GM10266 (cell line): ENCODE results near the gene GPN1.
"Not testable (repeated sequence)": the region's sequence is repeated elsewhere in the genome, so short reads cannot be mapped to it uniquely, and the experiment has no call there.

Source experiments
- DNase-seq: peaks from one replicate; pipeline ENCODE4 v3.0.0; 2012; ENCODE audit errors: extremely low spot score
- CTCF ChIP-seq: IDR thresholded peaks from 2 replicates; pipeline ENCODE4 v1.5.1; 2012; ENCODE audit warnings: mild to moderate bottlenecking, low read depth; ENCODE audit not compliant: control insufficient read depth, insufficient read depth; ENCODE audit errors: missing control alignments

The GPN1 gene

DNA sequence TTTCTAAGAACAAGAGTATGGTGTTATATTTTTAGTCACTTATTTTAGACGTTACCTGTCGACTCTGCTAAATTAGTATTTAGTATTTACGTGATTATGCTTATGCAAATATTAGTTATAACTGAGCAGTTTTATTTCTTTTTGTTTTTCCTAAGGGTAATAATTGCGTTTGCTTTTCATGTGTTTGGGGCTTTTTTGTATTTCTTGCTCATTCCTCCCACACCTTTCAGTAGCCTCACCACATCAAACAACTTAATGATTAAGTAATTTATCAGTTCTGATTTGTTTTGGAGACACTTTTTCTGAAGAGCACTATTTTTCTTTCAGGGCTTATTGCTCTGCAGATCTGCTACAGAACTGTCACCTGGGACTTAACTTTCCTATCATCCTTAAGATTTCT lies 42.4 kb downstream of the GPN1 start:
- no peak for TF ChIP-seq CTCF
- DNase-seq, result no peak

DNA sequence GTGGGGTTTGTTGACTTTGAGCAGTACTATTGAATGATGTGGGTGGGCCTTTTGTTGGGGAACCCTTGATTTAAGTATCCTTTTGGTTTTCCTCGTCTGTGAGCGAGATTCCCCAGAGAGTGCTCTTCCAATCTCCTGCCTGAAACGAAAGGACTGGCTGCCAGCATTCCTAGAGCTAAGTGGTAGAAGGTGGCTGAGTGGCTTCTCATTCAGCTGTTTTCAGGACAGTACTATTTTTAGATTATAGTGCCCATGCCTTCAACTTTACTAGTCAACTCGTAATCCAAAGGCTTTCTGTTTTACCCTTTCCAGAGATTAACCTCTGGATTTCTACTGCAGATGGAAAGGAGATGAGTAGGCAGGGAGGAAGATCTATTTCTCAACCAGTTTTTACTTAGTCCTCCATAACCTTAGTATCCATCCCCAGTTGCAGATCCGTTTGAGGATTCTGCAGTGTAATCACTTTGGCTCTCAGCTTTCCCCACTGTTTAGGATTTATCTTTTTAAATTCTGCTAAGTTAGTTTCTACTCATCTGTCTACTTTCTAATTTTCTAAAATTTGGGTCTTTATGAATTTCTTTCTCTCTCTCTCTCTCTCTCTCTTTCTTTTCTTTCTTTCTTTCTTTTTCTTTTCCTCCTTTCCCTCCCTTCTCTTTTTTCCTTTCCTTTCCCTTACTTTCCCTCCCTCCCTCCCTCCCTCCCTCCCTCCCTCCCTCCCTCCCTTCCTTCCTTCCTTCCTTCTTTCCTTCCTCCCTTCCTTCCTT lies 44.1 kb downstream of the GPN1 start:
- TF ChIP-seq CTCF, result no peak
- DNase-seq, result no peak

DNA sequence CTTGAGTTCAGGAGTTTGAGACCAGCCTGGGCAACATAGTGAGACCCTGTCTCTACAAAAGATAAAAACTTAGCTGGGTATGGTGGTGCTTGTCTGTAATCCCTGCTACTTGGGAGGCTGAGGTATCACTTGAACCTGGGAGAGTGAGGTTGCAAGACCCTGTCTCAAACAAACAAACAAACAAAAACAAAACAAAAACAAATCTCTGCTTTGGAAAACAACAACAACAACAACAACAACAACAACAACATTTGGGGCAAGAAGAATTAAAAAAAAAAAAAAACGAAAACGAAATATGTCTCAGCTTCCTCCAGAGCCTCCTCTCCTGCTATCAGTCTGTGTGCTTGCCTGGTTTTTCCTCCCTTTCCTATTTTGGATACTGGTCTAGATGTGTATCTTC lies 51.7 kb downstream of the GPN1 start:
- no peak for TF ChIP-seq CTCF
- DNase-seq, result no peak

GRCh38 chr2:27681841-27682240 lies 53.0 kb downstream of the GPN1 start:
- TF ChIP-seq CTCF, result no peak
- DNase-seq, result no peak

GRCh38 chr2:27682334-27682771 lies 53.5 kb downstream of the GPN1 start:
- not testable (repeated sequence) for DNase-seq

- DNase-seq, result peak; percentile 69
- TF ChIP-seq CTCF, result peak; percentile 97
These were observed 54.7 kb downstream of the GPN1 start for GRCh38 chr2:27683390-27684071.

DNA sequence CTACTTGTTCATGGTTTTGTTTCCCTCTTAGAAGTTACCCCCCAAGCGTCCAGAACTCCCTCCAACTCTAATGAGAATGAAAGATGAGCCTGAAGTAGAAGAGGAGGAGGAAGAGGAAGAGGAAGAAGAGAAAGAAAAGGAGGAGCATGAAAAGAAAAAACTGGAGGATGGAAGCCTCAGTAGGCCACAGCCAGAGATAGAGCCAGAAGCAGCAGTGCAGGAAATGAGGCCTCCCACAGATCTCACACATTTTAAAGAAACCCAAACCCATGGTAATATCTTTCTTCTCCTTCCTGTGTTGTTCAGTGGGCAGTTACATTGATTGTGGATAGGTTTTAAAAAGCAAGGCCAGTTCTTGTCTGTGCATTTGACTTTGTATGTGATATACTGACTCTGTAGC lies 56.2 kb downstream of the GPN1 start:
- DNase-seq, result not testable (repeated sequence)

GRCh38 chr2:27685577-27685976 lies 56.7 kb downstream of the GPN1 start:
- DNase-seq, result no peak
- TF ChIP-seq CTCF, result no peak
